ENCODE results near the gene FBXL19. TPM values are rescaled to one million over a fixed set of nuclear protein-coding genes. Genes with fewer than 3 reads are reported as not detected.

Gene FBXL19
- polyA plus RNA-seq, 1 of the 3 experiments (the other 2 are of a cell fraction): 20.6 TPM

DNA sequence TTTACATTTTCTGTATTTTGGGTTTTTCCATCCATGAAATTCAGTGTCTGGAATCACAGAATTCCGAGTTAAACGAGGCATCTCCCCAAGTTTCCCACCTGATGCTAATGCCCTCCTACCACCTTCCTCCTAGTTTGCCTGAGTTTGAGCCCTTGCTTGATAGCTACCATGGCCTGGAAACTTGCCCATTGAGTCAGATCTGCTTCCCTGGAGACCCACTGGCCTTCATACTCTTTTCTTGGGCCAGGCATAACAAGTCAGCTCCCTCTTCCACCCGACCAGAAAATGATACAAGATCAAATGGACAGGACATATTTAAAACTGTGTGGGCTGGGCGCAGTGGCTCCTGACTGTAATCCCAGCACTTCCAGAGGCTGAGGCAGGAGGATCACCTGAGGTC lies 44.4 kb downstream of the FBXL19 start:
- Histone ChIP-seq H3K9me2 (no peaks in the 10 kb centered on the region), H3K9me3 (no peaks in the 10 kb centered on the region), H3K79me2 (ENCODE audit: insufficient read depth) (no peaks in the 10 kb centered on the region), H3K27me3 (ENCODE audit: insufficient read depth) (no peaks in the 10 kb centered on the region), H3K4me1 (ENCODE audit: control insufficient read depth in 1 of 2, insufficient read depth in 2 of 2, low read depth in 1 of 2, low read length in 1 of 2) (no peaks in the 10 kb centered on the region), H3K36me3 (replicated peaks in 1 of 2; ENCODE audit: control insufficient read depth in 1 of 2, insufficient read depth in 2 of 2, low read length in 1 of 2) (peaks cover 54 to 70% of the 10 kb centered on the region in 2 experiments), H3F3A (replicated peaks; ENCODE audit: insufficient read depth) (no peaks in the 10 kb centered on the region), H2AFZ (ENCODE audit: low read depth) (no peak overlapping the region), H3K9ac (no peak overlapping the region), H4K20me1 (ENCODE audit: insufficient read depth) (no peaks in the 10 kb centered on the region), H3K27ac (ENCODE audit: low read depth in 2 of 2, low read length in 1 of 2) (no peak overlapping the region), H3K4me3 (ENCODE audit: low read depth in 2 of 2, low read length in 1 of 2) (no peak overlapping the region), H3K4me2 (no peak overlapping the region)
- ChIA-PET CTCF (interaction anchor here (0.6 to 1.9 kb wide), 3 partner anchors 10 to 273 kb away, joined by 3 to 6 read pairs (median 5); partner anchors contain the start of gene SETD1A), POLR2A (no interaction called here)
- DNase-seq: no peak
- TF ChIP-seq TEAD4 (IDR thresholded peaks at IDR 0.05; ENCODE audit: borderline replicate concordance, insufficient read depth): no peak
- TF ChIP-seq MXI1 (IDR thresholded peaks at IDR 0.05; ENCODE audit: low read depth, low read length): no peak
- no peak for TF ChIP-seq POLR2AphosphoS5 (IDR thresholded peaks at IDR 0.05; ENCODE audit: low read depth, low read length)
- TF ChIP-seq, protein P1, sequence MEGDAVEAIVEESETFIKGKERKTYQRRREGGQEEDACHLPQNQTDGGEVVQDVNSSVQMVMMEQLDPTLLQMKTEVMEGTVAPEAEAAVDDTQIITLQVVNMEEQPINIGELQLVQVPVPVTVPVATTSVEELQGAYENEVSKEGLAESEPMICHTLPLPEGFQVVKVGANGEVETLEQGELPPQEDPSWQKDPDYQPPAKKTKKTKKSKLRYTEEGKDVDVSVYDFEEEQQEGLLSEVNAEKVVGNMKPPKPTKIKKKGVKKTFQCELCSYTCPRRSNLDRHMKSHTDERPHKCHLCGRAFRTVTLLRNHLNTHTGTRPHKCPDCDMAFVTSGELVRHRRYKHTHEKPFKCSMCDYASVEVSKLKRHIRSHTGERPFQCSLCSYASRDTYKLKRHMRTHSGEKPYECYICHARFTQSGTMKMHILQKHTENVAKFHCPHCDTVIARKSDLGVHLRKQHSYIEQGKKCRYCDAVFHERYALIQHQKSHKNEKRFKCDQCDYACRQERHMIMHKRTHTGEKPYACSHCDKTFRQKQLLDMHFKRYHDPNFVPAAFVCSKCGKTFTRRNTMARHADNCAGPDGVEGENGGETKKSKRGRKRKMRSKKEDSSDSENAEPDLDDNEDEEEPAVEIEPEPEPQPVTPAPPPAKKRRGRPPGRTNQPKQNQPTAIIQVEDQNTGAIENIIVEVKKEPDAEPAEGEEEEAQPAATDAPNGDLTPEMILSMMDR (IDR thresholded peaks at IDR 0.05): no peak
- TF ChIP-seq, protein P2, sequence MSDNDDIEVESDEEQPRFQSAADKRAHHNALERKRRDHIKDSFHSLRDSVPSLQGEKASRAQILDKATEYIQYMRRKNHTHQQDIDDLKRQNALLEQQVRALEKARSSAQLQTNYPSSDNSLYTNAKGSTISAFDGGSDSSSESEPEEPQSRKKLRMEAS (IDR thresholded peaks at IDR 0.05; ENCODE audit: low read depth): no peak
- no peak for TF ChIP-seq NFIC (IDR thresholded peaks at IDR 0.05; ENCODE audit: borderline replicate concordance)
- TF ChIP-seq FOXJ3 (CRISPR knock-in tag; IDR thresholded peaks at IDR 0.05): no peak
- TF ChIP-seq FOXM1 (IDR thresholded peaks at IDR 0.05; ENCODE audit: low read depth): no peak
- 89% methylated on average over 4 of the region's 4 CpGs for WGBS (ENCODE audit: low lambda C conversion rate)

DNA sequence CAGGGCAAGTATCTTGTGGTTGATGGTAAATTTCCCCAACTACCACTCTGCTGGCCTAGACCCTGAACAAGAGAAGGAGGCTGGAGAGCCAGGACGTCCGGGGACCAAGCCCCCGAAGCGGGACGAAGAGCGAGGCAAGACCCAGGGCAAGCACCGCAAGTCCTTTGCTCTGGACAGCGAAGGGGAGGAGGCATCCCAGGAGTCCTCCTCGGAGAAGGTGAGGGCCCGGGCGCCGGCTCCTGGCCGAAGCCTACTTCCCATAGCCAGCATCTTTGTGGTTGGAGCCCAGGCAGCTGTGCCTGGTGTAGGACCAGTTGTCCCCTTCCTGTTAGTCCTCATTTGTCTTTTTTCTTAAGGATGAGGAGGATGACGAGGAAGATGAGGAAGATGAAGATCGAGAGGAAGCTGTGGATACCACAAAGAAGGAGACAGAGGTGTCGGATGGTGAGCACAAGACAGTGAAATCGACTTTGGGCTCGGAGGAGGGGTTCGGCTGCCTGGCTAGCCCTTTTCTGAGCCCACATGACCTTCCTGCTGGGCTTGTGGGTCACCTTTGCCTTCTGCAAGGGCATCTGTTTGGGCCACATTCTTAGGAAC lies 46.0 kb downstream of the FBXL19 start:
- Histone ChIP-seq H3K27ac (ENCODE audit: low read depth in 2 of 2, low read length in 1 of 2) (no peak overlapping the region), H2AFZ (ENCODE audit: low read depth) (no peak overlapping the region), H3K4me3 (ENCODE audit: low read depth in 2 of 2, low read length in 1 of 2) (no peak overlapping the region), H3K79me2 (ENCODE audit: insufficient read depth) (no peaks in the 10 kb centered on the region), H3K36me3 (replicated peaks in 1 of 2; ENCODE audit: control insufficient read depth in 1 of 2, insufficient read depth in 2 of 2, low read length in 1 of 2) (peaks cover 50 to 62% of the 10 kb centered on the region in 2 experiments), H3F3A (replicated peaks; ENCODE audit: insufficient read depth) (no peaks in the 10 kb centered on the region), H3K9me3 (no peaks in the 10 kb centered on the region), H4K20me1 (ENCODE audit: insufficient read depth) (no peaks in the 10 kb centered on the region), H3K9me2 (no peaks in the 10 kb centered on the region), H3K9ac (no peak overlapping the region), H3K4me2 (no peak overlapping the region), H3K27me3 (ENCODE audit: insufficient read depth) (no peaks in the 10 kb centered on the region), H3K4me1 (ENCODE audit: control insufficient read depth in 1 of 2, insufficient read depth in 2 of 2, low read depth in 1 of 2, low read length in 1 of 2) (no peaks in the 10 kb centered on the region)
- 93% methylated on average over 19 of the region's 19 CpGs for WGBS (ENCODE audit: low lambda C conversion rate)
- ChIA-PET CTCF (interaction anchor here (1.2 kb wide), 1 partner anchor 16 kb away, joined by 5 read pairs; the partner anchor contains the start of gene HSD3B7), POLR2A (interaction anchor here (1.0 kb wide), 1 partner anchor 8 kb away, joined by 3 read pairs; no protein-coding TSS in a partner anchor)
- no peak for DNase-seq
- TF ChIP-seq RXRA (IDR thresholded peaks at IDR 0.05; ENCODE audit: borderline replicate concordance, low read depth): no peak
- TF ChIP-seq GABPA (IDR thresholded peaks at IDR 0.05; ENCODE audit: low read depth): no peak
- TF ChIP-seq SIN3A (IDR thresholded peaks at IDR 0.05; ENCODE audit: borderline replicate concordance, low read depth, low read length): no peak
- no peak for TF ChIP-seq TEAD4 (IDR thresholded peaks at IDR 0.05; ENCODE audit: borderline replicate concordance, insufficient read depth)
- no peak for TF ChIP-seq MEF2A (IDR thresholded peaks at IDR 0.05; ENCODE audit: borderline replicate concordance, low read depth)
- TF ChIP-seq POLR2AphosphoS5 (IDR thresholded peaks at IDR 0.05; ENCODE audit: low read depth, low read length): no peak
- TF ChIP-seq, protein P3, sequence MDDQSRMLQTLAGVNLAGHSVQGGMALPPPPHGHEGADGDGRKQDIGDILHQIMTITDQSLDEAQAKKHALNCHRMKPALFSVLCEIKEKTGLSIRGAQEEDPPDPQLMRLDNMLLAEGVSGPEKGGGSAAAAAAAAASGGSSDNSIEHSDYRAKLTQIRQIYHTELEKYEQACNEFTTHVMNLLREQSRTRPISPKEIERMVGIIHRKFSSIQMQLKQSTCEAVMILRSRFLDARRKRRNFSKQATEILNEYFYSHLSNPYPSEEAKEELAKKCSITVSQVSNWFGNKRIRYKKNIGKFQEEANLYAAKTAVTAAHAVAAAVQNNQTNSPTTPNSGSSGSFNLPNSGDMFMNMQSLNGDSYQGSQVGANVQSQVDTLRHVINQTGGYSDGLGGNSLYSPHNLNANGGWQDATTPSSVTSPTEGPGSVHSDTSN (IDR thresholded peaks at IDR 0.05): no peak
- no peak for TF ChIP-seq YY1 (IDR thresholded peaks at IDR 0.05; ENCODE audit: low read depth)
- no peak for TF ChIP-seq FOSL2 (IDR thresholded peaks at IDR 0.05; ENCODE audit: borderline replicate concordance, low read depth)
- TF ChIP-seq EP300 (IDR thresholded peaks at IDR 0.05; ENCODE audit: borderline replicate concordance in 1 of 2, low read depth in 1 of 2, low read length in 1 of 2): no peak
- TF ChIP-seq CHD2 (IDR thresholded peaks at IDR 0.05; ENCODE audit: low read length, partially characterized antibody): no peak
- TF ChIP-seq, protein P4, sequence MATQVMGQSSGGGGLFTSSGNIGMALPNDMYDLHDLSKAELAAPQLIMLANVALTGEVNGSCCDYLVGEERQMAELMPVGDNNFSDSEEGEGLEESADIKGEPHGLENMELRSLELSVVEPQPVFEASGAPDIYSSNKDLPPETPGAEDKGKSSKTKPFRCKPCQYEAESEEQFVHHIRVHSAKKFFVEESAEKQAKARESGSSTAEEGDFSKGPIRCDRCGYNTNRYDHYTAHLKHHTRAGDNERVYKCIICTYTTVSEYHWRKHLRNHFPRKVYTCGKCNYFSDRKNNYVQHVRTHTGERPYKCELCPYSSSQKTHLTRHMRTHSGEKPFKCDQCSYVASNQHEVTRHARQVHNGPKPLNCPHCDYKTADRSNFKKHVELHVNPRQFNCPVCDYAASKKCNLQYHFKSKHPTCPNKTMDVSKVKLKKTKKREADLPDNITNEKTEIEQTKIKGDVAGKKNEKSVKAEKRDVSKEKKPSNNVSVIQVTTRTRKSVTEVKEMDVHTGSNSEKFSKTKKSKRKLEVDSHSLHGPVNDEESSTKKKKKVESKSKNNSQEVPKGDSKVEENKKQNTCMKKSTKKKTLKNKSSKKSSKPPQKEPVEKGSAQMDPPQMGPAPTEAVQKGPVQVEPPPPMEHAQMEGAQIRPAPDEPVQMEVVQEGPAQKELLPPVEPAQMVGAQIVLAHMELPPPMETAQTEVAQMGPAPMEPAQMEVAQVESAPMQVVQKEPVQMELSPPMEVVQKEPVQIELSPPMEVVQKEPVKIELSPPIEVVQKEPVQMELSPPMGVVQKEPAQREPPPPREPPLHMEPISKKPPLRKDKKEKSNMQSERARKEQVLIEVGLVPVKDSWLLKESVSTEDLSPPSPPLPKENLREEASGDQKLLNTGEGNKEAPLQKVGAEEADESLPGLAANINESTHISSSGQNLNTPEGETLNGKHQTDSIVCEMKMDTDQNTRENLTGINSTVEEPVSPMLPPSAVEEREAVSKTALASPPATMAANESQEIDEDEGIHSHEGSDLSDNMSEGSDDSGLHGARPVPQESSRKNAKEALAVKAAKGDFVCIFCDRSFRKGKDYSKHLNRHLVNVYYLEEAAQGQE (IDR thresholded peaks at IDR 0.05; ENCODE audit: low read depth, low read length): no peak
- TF ChIP-seq, protein P5, sequence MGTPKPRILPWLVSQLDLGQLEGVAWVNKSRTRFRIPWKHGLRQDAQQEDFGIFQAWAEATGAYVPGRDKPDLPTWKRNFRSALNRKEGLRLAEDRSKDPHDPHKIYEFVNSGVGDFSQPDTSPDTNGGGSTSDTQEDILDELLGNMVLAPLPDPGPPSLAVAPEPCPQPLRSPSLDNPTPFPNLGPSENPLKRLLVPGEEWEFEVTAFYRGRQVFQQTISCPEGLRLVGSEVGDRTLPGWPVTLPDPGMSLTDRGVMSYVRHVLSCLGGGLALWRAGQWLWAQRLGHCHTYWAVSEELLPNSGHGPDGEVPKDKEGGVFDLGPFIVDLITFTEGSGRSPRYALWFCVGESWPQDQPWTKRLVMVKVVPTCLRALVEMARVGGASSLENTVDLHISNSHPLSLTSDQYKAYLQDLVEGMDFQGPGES (IDR thresholded peaks at IDR 0.05; ENCODE audit: low read depth, low read length): no peak
